H9 (cell line): Measurements from ENCODE around the gene DIAPH2. TPM values are rescaled to one million over a fixed set of nuclear protein-coding genes. Genes with fewer than 3 reads are reported as not detected.

Experiments used
- DNase-seq: peaks from one replicate; pipeline ENCODE4 v3.0.0-alpha.2; 2017
- H2AFZ ChIP-seq: one replicate; pipeline ENCODE4 v1.6.1; 2013; ENCODE audit warnings: mild to moderate bottlenecking, low read length, control low read depth, moderate library complexity
- H2AK5ac ChIP-seq: 2 replicates; pipeline ENCODE4 v1.6.1; 2013; ENCODE audit warnings: low read length, control low read depth, mixed read lengths; ENCODE audit not compliant: insufficient read length
- H2BK120ac ChIP-seq: one replicate; pipeline ENCODE4 v1.6.1; 2013; ENCODE audit warnings: low read depth, mild to moderate bottlenecking, low read length, control low read depth, inconsistent platforms; ENCODE audit not compliant: poor library complexity, severe bottlenecking
- H2BK12ac ChIP-seq: 2 replicates; pipeline ENCODE4 v1.6.1; 2013; ENCODE audit warnings: low read length, control low read depth, mixed read lengths, low read depth; ENCODE audit not compliant: insufficient read length
- H2BK15ac ChIP-seq: 2 replicates; pipeline ENCODE4 v1.6.1; 2013; ENCODE audit warnings: low read depth, low read length, control low read depth
- H2BK20ac ChIP-seq: one replicate; pipeline ENCODE4 v1.6.1; 2013; ENCODE audit warnings: low read depth, mild to moderate bottlenecking, low read length, control low read depth, inconsistent platforms; ENCODE audit not compliant: poor library complexity, severe bottlenecking
- H2BK5ac ChIP-seq: 2 replicates; pipeline ENCODE4 v1.6.1; 2013; ENCODE audit warnings: low read length, control low read depth, mixed read lengths; ENCODE audit not compliant: insufficient read length
- H3K14ac ChIP-seq: 2 replicates; pipeline ENCODE4 v1.6.1; 2013; ENCODE audit warnings: low read length, control low read depth; ENCODE audit not compliant: insufficient read depth
- H3K18ac ChIP-seq: 2 replicates; pipeline ENCODE4 v1.6.1; 2013; ENCODE audit warnings: low read depth, mild to moderate bottlenecking, mixed read lengths, low read length, control low read depth; ENCODE audit not compliant: insufficient read length
- H3K23ac ChIP-seq: 2 replicates; pipeline ENCODE4 v1.6.1; 2013; ENCODE audit warnings: low read length, control low read depth, mixed read lengths, low read depth; ENCODE audit not compliant: insufficient read length
- H3K23me2 ChIP-seq: 2 replicates; pipeline ENCODE4 v1.6.1; 2013; ENCODE audit warnings: low read depth, mild to moderate bottlenecking, mixed read lengths, low read length, control low read depth; ENCODE audit not compliant: insufficient read length, poor library complexity, severe bottlenecking
- H3K27ac ChIP-seq: 2 replicates; pipeline ENCODE4 v1.5.1; 2013; ENCODE audit warnings: low read length, control low read depth, mixed read lengths, low read depth; ENCODE audit not compliant: insufficient read length
- H3K27me3 ChIP-seq: 2 replicates; pipeline ENCODE4 v1.6.1; 2013; ENCODE audit warnings: low read length, control low read depth, inconsistent platforms; ENCODE audit not compliant: insufficient read depth
- H3K4ac ChIP-seq: 2 replicates; pipeline ENCODE4 v1.6.1; 2013; ENCODE audit warnings: low read depth, mild to moderate bottlenecking, control low read depth, inconsistent platforms, low read length, moderate library complexity
- H3K4me1 ChIP-seq: 2 replicates; pipeline ENCODE4 v1.6.1; 2013; ENCODE audit warnings: low read length, control low read depth, inconsistent platforms; ENCODE audit not compliant: insufficient read depth
- H3K4me2 ChIP-seq: 2 replicates; pipeline ENCODE4 v1.6.1; 2013; ENCODE audit warnings: low read length, control low read depth, mixed read lengths; ENCODE audit not compliant: insufficient read length, insufficient read depth
- H3K56ac ChIP-seq: 2 replicates; pipeline ENCODE4 v1.6.1; 2013; ENCODE audit warnings: low read depth, mild to moderate bottlenecking, mixed read lengths, low read length, control low read depth; ENCODE audit not compliant: insufficient read length
- H3K79me1 ChIP-seq: 2 replicates; pipeline ENCODE4 v1.6.1; 2013; ENCODE audit warnings: low read depth, mild to moderate bottlenecking, moderate library complexity, low read length, control low read depth, inconsistent platforms; ENCODE audit not compliant: insufficient read depth, poor library complexity, severe bottlenecking
- H3K79me2 ChIP-seq: 2 replicates; pipeline ENCODE4 v1.6.1; 2013; ENCODE audit warnings: low read length, control low read depth, inconsistent platforms; ENCODE audit not compliant: insufficient read depth
- H3K9ac ChIP-seq: 2 replicates; pipeline ENCODE4 v1.6.1; 2013; ENCODE audit warnings: low read length, control low read depth, mixed read lengths; ENCODE audit not compliant: insufficient read length; ENCODE audit errors: extremely low read depth
- H3K9me3 ChIP-seq: one replicate; pipeline ENCODE4 v1.6.1; 2013; ENCODE audit warnings: low read depth, low read length, inconsistent platforms; ENCODE audit not compliant: control insufficient read depth
- H3T11ph ChIP-seq: one replicate; pipeline ENCODE4 v1.6.1; 2013; ENCODE audit warnings: mild to moderate bottlenecking, low read length, control low read depth, inconsistent platforms
- H4K20me1 ChIP-seq: one replicate; pipeline ENCODE4 v1.6.1; 2013; ENCODE audit not compliant: control insufficient read depth, insufficient read length, insufficient read depth
- H4K5ac ChIP-seq: 2 replicates; pipeline ENCODE4 v1.6.1; 2013; ENCODE audit warnings: low read depth, mild to moderate bottlenecking, mixed read lengths, low read length, control low read depth; ENCODE audit not compliant: insufficient read length
- H4K8ac ChIP-seq: replicated peaks from 2 replicates; pipeline ENCODE4 v1.6.1; 2013; ENCODE audit warnings: low read length, control low read depth, mixed read lengths, low read depth; ENCODE audit not compliant: insufficient read length
- H4K91ac ChIP-seq: 2 replicates; pipeline ENCODE4 v1.6.1; 2013; ENCODE audit warnings: low read depth, mild to moderate bottlenecking, moderate library complexity, mixed read lengths, low read length, control low read depth; ENCODE audit not compliant: insufficient read length
- H3K27ac Mint-ChIP-seq, 3 experiments: 2 replicates in 2 of 3; 3 replicates in 1 of 3; pipeline ENCODE4 v1.8.0; 2020 to 2021; ENCODE audit warnings: mixed read lengths in 3 of 3, mild to moderate bottlenecking in 1 of 3, moderate library complexity in 1 of 3
- H3K27me3 Mint-ChIP-seq: 2 replicates; pipeline ENCODE4 v1.8.0; 2021; ENCODE audit warnings: low read depth, mild to moderate bottlenecking, moderate library complexity, mixed read lengths
- H3K36me3 Mint-ChIP-seq, 3 experiments: 2 replicates in 2 of 3; 3 replicates in 1 of 3; pipeline ENCODE4 v1.8.0; 2020 to 2021; ENCODE audit warnings: low read depth in 3 of 3, mixed read lengths in 3 of 3; ENCODE audit not compliant: insufficient read depth in 1 of 3
- H3K4me1 Mint-ChIP-seq, 2 experiments: 2 replicates each; pipeline ENCODE4 v1.8.0; 2020; ENCODE audit warnings: mixed read lengths in 2 of 2
- H3K4me3 Mint-ChIP-seq, 2 experiments: 2 replicates in 1 of 2; 3 replicates in 1 of 2; pipeline ENCODE4 v1.8.0; 2020 to 2021; ENCODE audit warnings: mild to moderate bottlenecking in 2 of 2, mixed read lengths in 2 of 2, moderate library complexity in 1 of 2
- H3K9me3 Mint-ChIP-seq, 2 experiments: 2 replicates in 1 of 2; 3 replicates in 1 of 2; pipeline ENCODE4 v1.8.0; 2020; ENCODE audit warnings: mild to moderate bottlenecking in 2 of 2, mixed read lengths in 2 of 2, moderate library complexity in 1 of 2
- CTCF ChIP-seq: fragments of 200-600 bp; sonication (generic); conservative IDR thresholded peaks from 3 replicates; pipeline ENCODE4 v1.8.0; 2021; ENCODE audit warnings: antibody characterized with exemption, mild to moderate bottlenecking
- WGBS: extraction: QIAGEN DNeasy Blood & Tissue Kit; methylation state at CpG from one replicate; pipeline ENCODE4 v1.1.7; 2013; ENCODE audit warnings: missing lambda C conversion rate, low lambda C conversion rate, mixed read lengths; ENCODE audit not compliant: insufficient read length; ENCODE audit errors: extremely low coverage; 5-methylcytosine and 5-hydroxymethylcytosine counted together
- total RNA-seq: library from RNA; stranded (reverse); gene quantifications from 2 replicates; pipeline ENCODE4 v1.2.1, GENCODE V29; 2021

Gene DIAPH2
- total RNA-seq, 1 experiment from 2014 or later: 45.4 TPM

DNA sequence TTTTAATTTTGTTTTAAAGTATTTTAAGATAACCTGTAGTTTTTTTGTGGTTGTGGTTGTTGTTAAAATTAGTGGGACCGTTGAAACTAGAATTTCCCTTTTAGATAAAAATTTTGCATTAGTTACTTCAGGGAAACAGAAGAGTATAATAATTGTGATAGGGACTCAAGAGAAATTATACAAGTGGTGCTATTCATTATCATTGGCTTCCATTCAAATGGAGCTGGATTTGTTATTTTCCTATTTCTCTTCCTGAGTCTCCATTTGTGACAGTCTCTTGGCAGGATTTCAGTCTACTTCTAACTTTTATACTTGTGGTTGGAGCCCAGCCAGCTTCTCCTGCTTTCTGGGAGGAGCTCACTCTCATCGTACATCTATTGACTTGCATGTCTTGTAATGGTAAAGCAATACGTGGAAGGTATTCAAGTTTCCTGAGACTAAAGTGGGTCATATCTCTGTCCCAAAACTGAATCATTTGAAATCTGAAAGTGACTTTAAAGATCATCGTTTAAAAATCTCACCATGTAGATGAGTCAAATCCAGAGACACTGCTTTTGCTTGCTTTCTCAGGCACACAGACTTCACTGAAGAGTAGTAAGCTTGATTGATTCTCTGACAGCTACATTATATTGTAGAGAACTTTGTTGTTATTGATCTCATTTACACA is 354.9 kb downstream of the DIAPH2 start:
- Histone ChIP-seq H4K91ac (no peak overlapping the region), H3K27ac (no peak overlapping the region), H3K23ac (no peak overlapping the region), H3K79me1 (no peaks in the 10 kb centered on the region), H2BK12ac (no peak overlapping the region), H3K4me1 (no peaks in the 10 kb centered on the region), H3T11ph (no peak overlapping the region), H3K4ac (no peak overlapping the region), H2BK5ac (no peak overlapping the region), H2AK5ac (no peak overlapping the region), H3K23me2 (no peaks in the 10 kb centered on the region), H3K56ac (no peak overlapping the region), H4K20me1 (no peaks in the 10 kb centered on the region), H4K5ac (no peak overlapping the region), H2BK20ac (no peak overlapping the region), H3K27me3 (no peaks in the 10 kb centered on the region), H4K8ac (no peak overlapping the region), H3K9me3 (no peaks in the 10 kb centered on the region), H3K14ac (no peak overlapping the region), H2AFZ (no peak overlapping the region), H2BK120ac (no peak overlapping the region), H3K4me2 (no peak overlapping the region), H3K79me2 (no peaks in the 10 kb centered on the region), H3K9ac (no peak overlapping the region), H3K18ac (no peak overlapping the region), H2BK15ac (no peak overlapping the region)
- Mint-ChIP-seq H3K27me3 (no peaks in the 10 kb centered on the region), H3K36me3 (peaks cover 3 to 10% (median 9%) of the 10 kb centered on the region in 3 experiments; a peak in 6 of 7 replicates), H3K4me3 (no peak overlapping the region), H3K4me1 (peaks cover 15 to 17% of the 10 kb centered on the region in 2 experiments), H3K27ac (no peak overlapping the region), H3K9me3 (peaks cover 8 to 9% of the 10 kb centered on the region in 2 experiments; a peak in 4 of 5 replicates)
- TF ChIP-seq CTCF: no peak
- WGBS: no CpG with 5 or more reads among the region's 4 CpGs
- DNase-seq: no peak
